ENCODE results near the gene TRAPPC2L.

The TRAPPC2L gene

DNA sequence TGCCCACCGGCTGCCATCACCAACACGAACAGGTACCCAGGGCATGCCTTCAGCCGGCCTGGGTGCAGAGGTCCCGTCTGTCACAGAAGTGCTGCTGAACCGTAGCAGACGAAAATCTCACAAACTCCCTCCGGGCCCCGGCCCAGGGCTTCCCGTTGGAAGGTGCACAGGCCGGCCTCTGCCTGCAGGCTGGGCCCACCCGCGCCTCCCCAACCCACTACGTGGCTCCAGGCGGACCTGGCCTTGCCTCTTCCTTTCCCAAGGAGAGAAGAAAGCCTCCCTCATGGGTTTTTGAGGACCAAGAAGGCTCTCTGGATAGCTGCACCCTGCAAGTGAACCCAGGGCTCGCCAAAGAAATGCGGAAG is 55.0 kb downstream of the TRAPPC2L start:
- no peak for DNase-seq
